ENCODE data around the gene PRSS23. TPM values are rescaled to one million over a fixed set of nuclear protein-coding genes. Genes with fewer than 3 reads are reported as not detected.
"Not testable (repeated sequence)": the region's sequence is repeated elsewhere in the genome, so short reads cannot be mapped to it uniquely, and the experiment has no call there.

PRSS23 gene
- total RNA-seq, 2 experiments from 2014 or later, result 0.35 to 0.38 TPM

GRCh38 chr11:86824139-86824538 lies 23.8 kb downstream of the PRSS23 start:
- H3K36me3 Mint-ChIP-seq (ENCODE audit: low read depth); intact Hi-C loops (cut with micrococcal nuclease); H3K4me1 Mint-ChIP-seq (ENCODE audit: low read depth); CTCF ChIA-PET; H3K9me3 Mint-ChIP-seq; H3K27ac Mint-ChIP-seq; DNase-seq; H3K4me3 Mint-ChIP-seq; H3K27me3 Mint-ChIP-seq (ENCODE audit: low read depth): not testable (repeated sequence)

- H3K27ac Mint-ChIP-seq; H3K4me1 Mint-ChIP-seq (ENCODE audit: low read depth); H3K9me3 Mint-ChIP-seq; H3K36me3 Mint-ChIP-seq (ENCODE audit: low read depth); intact Hi-C loops (cut with micrococcal nuclease); DNase-seq; H3K27me3 Mint-ChIP-seq (ENCODE audit: low read depth); H3K4me3 Mint-ChIP-seq; CTCF ChIA-PET: not testable (repeated sequence)
Measured at GRCh38 chr11:86834376-86834775, 34.0 kb downstream of the PRSS23 start.

DNA sequence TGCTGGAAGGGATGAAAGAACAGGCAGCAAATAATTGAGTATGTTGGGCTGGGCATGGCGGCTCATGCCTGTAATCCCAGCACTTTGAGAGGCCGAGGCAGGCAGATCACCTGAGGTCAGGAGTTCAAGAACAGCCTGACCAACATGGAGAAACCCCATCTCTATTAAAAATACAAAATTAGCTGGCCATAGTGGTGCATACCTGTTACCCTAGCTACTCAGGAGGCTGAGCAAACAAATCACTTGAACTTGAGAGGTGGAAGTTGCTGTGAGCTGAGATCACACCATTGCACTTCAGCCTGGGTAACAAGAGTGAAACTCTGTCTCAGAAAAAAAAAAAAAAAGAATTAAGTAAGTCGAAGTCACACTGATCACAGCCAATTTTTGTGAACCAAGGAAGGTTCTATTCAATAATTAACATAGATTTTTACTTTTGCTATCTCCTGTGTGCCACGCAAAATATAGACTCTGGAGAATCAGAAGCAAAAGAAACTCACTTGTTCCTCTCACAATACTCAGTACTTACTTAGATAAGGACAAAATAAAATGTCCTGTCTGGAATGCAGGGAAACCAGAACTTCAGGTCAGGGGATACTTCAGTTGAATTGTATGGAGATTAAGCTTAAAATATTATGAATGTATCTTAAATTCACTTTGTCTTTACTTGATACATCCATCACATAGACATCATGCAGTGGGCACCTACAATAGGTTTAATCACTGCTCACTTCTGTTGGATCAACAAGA lies 44.6 kb downstream of the PRSS23 start:
- H3K4me3 Mint-ChIP-seq; H3K4me1 Mint-ChIP-seq (ENCODE audit: low read depth); H3K36me3 Mint-ChIP-seq (ENCODE audit: low read depth); H3K9me3 Mint-ChIP-seq; intact Hi-C loops (cut with micrococcal nuclease); DNase-seq; H3K27ac Mint-ChIP-seq: not testable (repeated sequence)
- CTCF ChIA-PET, result interaction anchor here (0.7 kb wide), 1 partner anchor 1311 kb away, joined by 3 read pairs; no protein-coding TSS in a partner anchor
- peaks cover 10% of the 10 kb centered on the region for H3K27me3 Mint-ChIP-seq (ENCODE audit: low read depth)

DNA sequence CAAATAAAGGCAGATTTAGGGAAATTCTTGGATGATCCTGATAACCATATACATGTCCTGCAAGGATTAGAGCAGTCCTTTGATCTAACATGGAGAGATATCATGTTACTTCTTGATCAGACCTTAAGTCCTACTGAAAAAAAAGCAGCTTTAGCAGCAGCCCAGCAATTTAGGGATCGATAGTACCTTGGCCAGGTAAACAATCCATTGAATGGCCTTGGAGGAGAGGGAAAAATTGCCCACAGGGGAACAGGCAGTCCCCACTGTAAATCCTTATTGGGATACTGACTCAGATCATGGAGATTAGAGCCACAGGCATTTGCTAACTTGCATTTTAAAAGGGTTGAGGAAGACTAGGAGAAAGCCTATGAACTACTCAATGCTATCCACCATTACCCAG lies 47.8 kb downstream of the PRSS23 start:
- H3K4me1 Mint-ChIP-seq (ENCODE audit: low read depth), result no peaks in the 10 kb centered on the region
- H3K36me3 Mint-ChIP-seq (ENCODE audit: low read depth), result no peaks in the 10 kb centered on the region
- CTCF ChIA-PET, result no interaction called here
- peaks cover 3% of the 10 kb centered on the region for H3K27me3 Mint-ChIP-seq (ENCODE audit: low read depth)
- H3K4me3 Mint-ChIP-seq, result no peak overlapping the region
- H3K27ac Mint-ChIP-seq, result no peak overlapping the region
- no peaks in the 10 kb centered on the region for H3K9me3 Mint-ChIP-seq
- no peak for DNase-seq
- intact Hi-C loops (cut with micrococcal nuclease), result no loop called here

DNA sequence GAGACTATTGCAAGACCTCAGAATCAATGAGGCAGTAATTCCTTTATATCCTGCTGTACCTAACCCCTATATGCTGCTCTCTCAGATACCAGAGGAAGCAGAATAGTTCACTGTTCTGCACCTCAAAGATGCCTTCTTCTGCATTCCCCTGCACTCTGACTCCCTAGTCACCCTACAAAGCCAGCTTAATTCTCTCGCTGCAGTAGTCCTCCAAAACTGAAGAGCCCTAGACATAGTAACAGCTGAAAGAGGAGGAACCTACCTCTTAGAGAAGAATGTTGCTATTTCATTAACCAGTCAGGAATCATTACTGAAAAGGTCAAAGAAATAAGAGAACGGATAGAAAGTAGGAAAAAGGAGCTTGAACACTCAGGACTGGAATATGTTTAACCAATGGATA lies 49.3 kb downstream of the PRSS23 start:
- H3K27me3 Mint-ChIP-seq (ENCODE audit: low read depth), result peaks cover 5% of the 10 kb centered on the region
- H3K27ac Mint-ChIP-seq, result no peak overlapping the region
- no peaks in the 10 kb centered on the region for H3K36me3 Mint-ChIP-seq (ENCODE audit: low read depth)
- no peaks in the 10 kb centered on the region for H3K9me3 Mint-ChIP-seq
- DNase-seq, result no peak
- H3K4me1 Mint-ChIP-seq (ENCODE audit: low read depth), result no peaks in the 10 kb centered on the region
- intact Hi-C loops (cut with micrococcal nuclease), result no loop called here
- no peak overlapping the region for H3K4me3 Mint-ChIP-seq
- CTCF ChIA-PET, result no interaction called here

Other genes with a start within 250 kb of the PRSS23 start
- 1 to 10 TPM; 6.0 to 6.7 TPM for gene ME3, start 127.9 kb upstream of the PRSS23 start, total RNA-seq
- gene FZD4, start 154.9 kb downstream of the PRSS23 start, total RNA-seq, result under 1 TPM; 0.38 to 0.42 TPM
- gene TMEM135, start 237.4 kb downstream of the PRSS23 start, total RNA-seq, result 10 to 100 TPM; 21.8 to 24.8 TPM